Measurements from ENCODE around the gene TNRC6C. TPM values are rescaled to one million over a fixed set of nuclear protein-coding genes. Genes with fewer than 3 reads are reported as not detected.
A peak's percentile ranks its signal among the peaks of the same experiment; 100 is the strongest.

The TNRC6C gene
- total and polyA plus RNA-seq, 2 of the 13 experiments (the other 11 are each of a cell fraction or from before 2014, with no cell fraction given) = 0.66 to 4.9 TPM

- no peak for TF ChIP-seq DZIP1 (CRISPR knock-in tag; IDR thresholded peaks at IDR 0.05)
- no peak for TF ChIP-seq ZNF333 (CRISPR knock-in tag; IDR thresholded peaks at IDR 0.05; ENCODE audit: borderline replicate concordance)
- 0 out of 2 replicates have a peak, but pooled peaks have one; percentile 28 for TF ChIP-seq SMAD3 (CRISPR knock-in tag; IDR thresholded peaks at IDR 0.05)
- no peak for TF ChIP-seq RBFOX2 (IDR thresholded peaks at IDR 0.05; ENCODE audit: low read depth, low read length)
- no peak for TF ChIP-seq SOX13 (IDR thresholded peaks at IDR 0.05)
- no peak for TF ChIP-seq SOX13 (CRISPR knock-in tag; conservative IDR thresholded peaks at IDR 0.05 in 1 of 2, IDR thresholded peaks at IDR 0.05 in 1 of 2)
- TF ChIP-seq ZNF615 (CRISPR knock-in tag; IDR thresholded peaks at IDR 0.05; ENCODE audit: borderline replicate concordance) = no peak
- no peak for TF ChIP-seq MBNL3 (CRISPR knock-in tag; conservative IDR thresholded peaks at IDR 0.05)
- no peak for TF ChIP-seq ZNF432 (CRISPR knock-in tag; IDR thresholded peaks at IDR 0.05; ENCODE audit: borderline replicate concordance)
- TF ChIP-seq ZNF710 (CRISPR knock-in tag; IDR thresholded peaks at IDR 0.05; ENCODE audit: borderline replicate concordance) = no peak
- TF ChIP-seq GMEB2 (CRISPR knock-in tag; IDR thresholded peaks at IDR 0.05; ENCODE audit: low read depth) = no peak
- TF ChIP-seq CHCHD3 (CRISPR knock-in tag; IDR thresholded peaks at IDR 0.05) = no peak
- peak; percentile 69 for TF ChIP-seq ARID5B (CRISPR knock-in tag; IDR thresholded peaks at IDR 0.05)
- TF ChIP-seq NAIF1 (CRISPR knock-in tag; IDR thresholded peaks at IDR 0.05; ENCODE audit: borderline replicate concordance) = no peak
- TF ChIP-seq PRDM15 (CRISPR knock-in tag; IDR thresholded peaks at IDR 0.05) = no peak
Observed at GRCh38 chr17:77935121-77935571, 23.4 kb upstream of the TNRC6C start (continued).
